NCI-H524 (cell line): ENCODE results near the gene FLRT2.

Experiments used
- DNase-seq, 2 experiments: peaks; one replicate each; lab custom pipeline; 2025; lab: John Stamatoyannopoulos, UW

FLRT2 gene

GRCh38 chr14:85660243-85660922 lies 130.4 kb downstream of the FLRT2 start:
- DNase-seq: no peak

GRCh38 chr14:85662096-85662495 lies 132.2 kb downstream of the FLRT2 start:
- DNase-seq: no peak

DNA sequence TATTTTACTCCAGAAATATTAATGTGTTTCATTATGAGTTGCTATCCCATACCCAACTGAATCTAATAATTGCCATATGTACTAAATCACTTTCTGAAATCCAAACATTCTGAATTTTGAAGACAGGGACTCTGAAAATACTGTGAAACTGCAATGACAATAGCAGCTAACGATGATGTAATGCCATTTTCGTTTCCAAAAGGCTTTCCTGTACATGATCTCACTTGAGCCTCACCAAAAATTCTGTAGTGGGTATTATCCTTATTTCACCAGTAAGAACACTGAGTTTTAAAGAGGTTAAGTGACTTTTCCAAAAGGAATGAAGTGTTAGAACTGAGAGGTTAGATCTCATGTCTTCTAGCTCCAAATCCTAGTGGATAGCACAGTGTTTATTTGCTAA lies 133.3 kb downstream of the FLRT2 start:
- DNase-seq: no peak

GRCh38 chr14:85663667-85664066 lies 133.7 kb downstream of the FLRT2 start:
- no peak for DNase-seq

GRCh38 chr14:85675957-85676356 lies 146.0 kb downstream of the FLRT2 start:
- no peak for DNase-seq

DNA sequence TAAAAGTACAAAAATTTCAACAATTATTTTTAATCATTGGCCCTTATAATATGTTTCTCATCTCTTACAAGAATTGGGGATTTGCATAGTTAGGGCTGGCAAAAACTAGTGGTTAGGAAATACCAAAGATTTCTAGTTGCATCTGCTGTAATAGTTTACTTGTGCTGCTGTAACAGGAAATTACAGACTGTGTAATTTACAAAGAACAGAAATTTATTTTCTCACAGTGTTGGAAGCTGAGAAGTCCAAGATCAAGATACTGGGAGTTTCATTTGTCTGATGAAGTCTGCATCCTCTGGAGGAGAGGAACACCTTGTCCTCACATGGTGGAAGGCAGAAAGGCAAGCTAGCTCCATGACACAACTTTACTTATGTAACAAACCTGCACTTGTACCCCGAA lies 157.0 kb downstream of the FLRT2 start:
- DNase-seq: no peak

DNA sequence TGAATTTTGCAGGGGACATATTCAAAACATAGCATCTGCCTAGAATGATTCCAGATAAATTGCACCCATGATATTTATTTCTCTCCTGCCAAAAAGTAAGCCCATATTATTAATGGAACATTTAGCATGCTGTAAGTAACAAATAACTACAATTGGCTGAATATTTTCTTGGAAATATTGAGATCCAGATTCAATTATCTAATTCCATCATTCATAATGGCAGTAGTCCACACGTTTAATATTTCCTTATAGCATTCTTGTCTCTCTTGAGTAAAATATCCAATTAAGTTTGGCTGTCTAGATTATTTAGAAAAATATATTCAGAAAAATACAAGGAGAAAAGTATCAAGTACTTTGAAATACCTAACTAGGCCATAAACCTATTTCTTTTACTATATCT lies 157.5 kb downstream of the FLRT2 start:
- no peak for DNase-seq

GRCh38 chr14:85688006-85688405 lies 158.1 kb downstream of the FLRT2 start:
- DNase-seq: no peak

GRCh38 chr14:85695300-85695699 lies 165.4 kb downstream of the FLRT2 start:
- no peak for DNase-seq

DNA sequence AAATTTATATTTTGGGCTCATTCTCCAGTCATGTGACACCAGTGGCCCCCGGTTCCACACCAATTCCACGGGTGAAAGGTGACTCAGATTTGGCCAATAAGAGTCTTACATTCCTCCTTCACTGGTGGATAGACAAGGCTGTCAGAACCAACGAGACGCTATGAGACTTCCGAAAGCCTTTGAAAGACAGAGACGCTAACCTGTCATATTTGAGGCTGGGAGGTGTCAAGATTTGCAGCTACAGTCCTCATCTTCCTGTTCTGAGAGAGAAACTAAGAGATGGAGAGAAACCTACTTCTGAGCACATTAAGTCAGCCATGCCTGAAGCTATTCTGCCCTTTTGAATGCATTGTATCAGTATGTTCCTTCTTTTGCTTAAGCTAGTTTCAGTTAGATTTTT lies 171.2 kb downstream of the FLRT2 start:
- DNase-seq: no peak

DNA sequence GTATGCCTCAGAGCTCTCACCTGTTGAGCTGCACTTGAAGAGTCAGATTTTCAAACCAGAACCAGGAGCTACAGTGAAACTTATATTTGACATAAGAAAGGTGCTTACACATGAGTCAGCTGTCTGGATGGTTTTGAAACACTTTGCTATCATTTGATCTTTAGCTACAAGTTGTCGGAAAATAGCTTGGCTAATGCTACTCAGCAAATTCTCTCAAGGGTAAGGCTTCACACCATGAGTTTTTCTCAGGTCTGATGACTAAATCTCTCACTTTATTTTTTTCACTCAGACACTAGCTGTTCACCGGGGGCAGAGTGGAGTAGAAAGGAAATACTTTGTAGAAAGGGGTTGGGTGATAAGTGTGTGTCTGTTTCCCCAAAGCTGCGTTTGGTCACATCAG lies 171.8 kb downstream of the FLRT2 start:
- no peak for DNase-seq

- DNase-seq: no peak
Observed at GRCh38 chr14:85702191-85702590, 172.2 kb downstream of the FLRT2 start.

DNA sequence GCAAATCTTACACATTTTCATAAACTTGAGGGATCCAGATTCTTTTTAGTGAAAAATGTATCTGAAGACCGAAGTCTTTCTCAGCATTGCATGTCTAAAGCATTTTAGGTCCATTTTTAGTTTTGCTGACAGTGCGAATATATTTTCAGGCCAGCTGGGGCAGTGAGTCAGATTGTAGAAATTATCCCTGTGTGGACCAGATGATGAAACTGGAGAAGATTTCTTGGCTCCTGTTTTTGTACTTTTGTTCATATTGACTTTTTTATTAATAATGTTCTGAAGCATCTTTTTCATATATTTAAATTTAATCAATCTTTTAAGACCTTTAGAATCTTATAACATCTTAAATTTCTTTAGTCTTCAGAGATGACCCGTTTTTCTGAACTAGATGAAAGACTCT lies 173.1 kb downstream of the FLRT2 start:
- no peak for DNase-seq
